Activated naive CD8-positive, alpha-beta T cell treated with anti-CD3 and anti-CD28 coated beads for 36 hours (primary cell): ENCODE measurements around the gene SLFN11. TPM values are rescaled to one million over a fixed set of nuclear protein-coding genes. Genes with fewer than 3 reads are reported as not detected.
"Not testable (repeated sequence)": the region's sequence is repeated elsewhere in the genome, so short reads cannot be mapped to it uniquely, and the experiment has no call there.

Experiments used
- DNase-seq: peaks from one replicate; pipeline ENCODE4 v3.0.0; 2021
- H3K27ac Mint-ChIP-seq: one replicate; pipeline ENCODE4 v1.8.0; 2022; ENCODE audit warnings: mild to moderate bottlenecking, moderate library complexity, mixed read lengths
- H3K27me3 Mint-ChIP-seq: one replicate; pipeline ENCODE4 v1.8.0; 2022; ENCODE audit warnings: mild to moderate bottlenecking, mixed read lengths
- H3K36me3 Mint-ChIP-seq: one replicate; pipeline ENCODE4 v1.8.0; 2021; ENCODE audit warnings: mild to moderate bottlenecking, mixed read lengths
- H3K4me1 Mint-ChIP-seq: one replicate; pipeline ENCODE4 v1.8.0; 2021; ENCODE audit warnings: mixed read lengths
- H3K4me3 Mint-ChIP-seq: one replicate; pipeline ENCODE4 v1.8.0; 2022; ENCODE audit warnings: mild to moderate bottlenecking, moderate library complexity, mixed read lengths
- H3K9me3 Mint-ChIP-seq: one replicate; pipeline ENCODE4 v1.8.0; 2022; ENCODE audit warnings: mixed read lengths
- total RNA-seq, 2 experiments: library from RNA; stranded (reverse); gene quantifications; one replicate each; pipeline ENCODE4 v1.2.3, GENCODE V29; 2021

The SLFN11 gene
- 10 to 100 TPM; 35.6 to 37.9 TPM for total RNA-seq

- peaks cover 39% of the 10 kb centered on the region for H3K36me3 Mint-ChIP-seq
- DNase-seq: peak; percentile 87
- peaks cover 9% of the 10 kb centered on the region for H3K27me3 Mint-ChIP-seq
- H3K4me1 Mint-ChIP-seq: peaks cover 47% of the 10 kb centered on the region
- H3K27ac Mint-ChIP-seq: peak within 1 kb of the TSS; percentile 98
- peak within 1 kb of the TSS; percentile 97 for H3K4me3 Mint-ChIP-seq
- H3K9me3 Mint-ChIP-seq: peaks cover 26% of the 10 kb centered on the region
These were observed at the start of gene SLFN11 for GRCh38 chr17:35373534-35373983. Gene SLFN11, minus strand, starts transcription at chr17:35373621. Its CDS starts 9,814 bp downstream, at chr17:35363807.

GRCh38 chr17:35421069-35421468 is 47.6 kb upstream of the SLFN11 start:
- not testable (repeated sequence) for H3K9me3 Mint-ChIP-seq, H3K27me3 Mint-ChIP-seq, H3K36me3 Mint-ChIP-seq, DNase-seq, H3K4me3 Mint-ChIP-seq, H3K4me1 Mint-ChIP-seq, H3K27ac Mint-ChIP-seq

- H3K27ac Mint-ChIP-seq: no peak overlapping the region
- H3K9me3 Mint-ChIP-seq: peaks cover 10% of the 10 kb centered on the region
- no peaks in the 10 kb centered on the region for H3K4me1 Mint-ChIP-seq
- peaks cover 28% of the 10 kb centered on the region for H3K36me3 Mint-ChIP-seq
- DNase-seq: no peak
- no peak overlapping the region for H3K4me3 Mint-ChIP-seq
- H3K27me3 Mint-ChIP-seq: no peaks in the 10 kb centered on the region
These were observed 43.2 kb upstream of the SLFN11 start for GRCh38 chr17:35416659-35417058.

- H3K4me1 Mint-ChIP-seq, H3K27ac Mint-ChIP-seq, DNase-seq: not testable (repeated sequence)
These were observed 41.3 kb upstream of the SLFN11 start for GRCh38 chr17:35414707-35415106.

DNA sequence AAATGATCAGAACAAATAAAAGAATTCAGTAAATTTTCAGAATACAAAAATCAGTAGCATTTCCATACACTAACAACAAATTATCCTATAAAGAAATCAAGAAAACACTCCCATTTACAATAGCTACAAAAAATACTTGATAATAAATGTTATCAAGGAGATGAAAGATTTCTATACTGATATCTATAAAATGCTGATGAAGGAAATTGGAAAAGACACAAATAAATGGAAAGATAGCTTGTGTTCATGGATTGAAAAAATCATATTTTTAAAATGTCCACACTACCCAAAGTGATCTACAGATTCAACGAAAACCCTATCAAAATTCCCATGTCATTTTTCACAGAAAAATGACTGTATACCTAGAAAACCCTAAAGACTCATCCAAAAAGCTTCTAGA is 40.8 kb upstream of the SLFN11 start:
- Mint-ChIP-seq H3K4me3 (no peak overlapping the region), H3K27me3 (no peaks in the 10 kb centered on the region), H3K36me3 (peaks cover 30% of the 10 kb centered on the region), H3K27ac (no peak overlapping the region), H3K9me3 (peaks cover 10% of the 10 kb centered on the region), H3K4me1 (no peaks in the 10 kb centered on the region)
- DNase-seq: no peak

More at GRCh38 chr17:35414707-35415106, 41.3 kb upstream of the SLFN11 start:
- not testable (repeated sequence) for H3K4me3 Mint-ChIP-seq, H3K27me3 Mint-ChIP-seq
- peaks cover 32% of the 10 kb centered on the region for H3K36me3 Mint-ChIP-seq
- H3K9me3 Mint-ChIP-seq: peaks cover 10% of the 10 kb centered on the region

DNA sequence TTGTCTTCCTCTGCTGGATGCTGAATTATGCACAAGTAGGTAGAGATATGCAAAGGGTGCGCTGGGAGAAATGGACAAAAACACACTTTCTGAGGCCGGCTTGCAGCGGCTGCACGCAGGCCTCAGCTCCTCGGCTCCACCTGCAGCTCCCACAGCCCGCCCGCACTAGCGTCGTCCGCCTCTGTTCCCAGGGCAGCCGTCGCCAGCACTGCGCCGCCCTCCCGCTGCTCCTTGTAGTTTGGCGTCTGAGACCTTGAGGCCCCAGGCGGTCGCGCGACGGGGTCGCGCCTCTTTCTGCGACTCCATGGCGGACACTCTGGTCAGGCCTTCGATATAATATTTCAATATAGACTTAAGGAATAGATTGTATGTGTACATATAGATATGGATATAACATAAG is 34.1 kb upstream of the SLFN11 start:
- Mint-ChIP-seq H3K27ac (no peak overlapping the region), H3K4me1 (peaks cover 5% of the 10 kb centered on the region), H3K27me3 (no peaks in the 10 kb centered on the region), H3K9me3 (no peaks in the 10 kb centered on the region), H3K4me3 (no peak overlapping the region), H3K36me3 (peaks cover 4% of the 10 kb centered on the region)
- DNase-seq: no peak

GRCh38 chr17:35406568-35406967 is 33.1 kb upstream of the SLFN11 start:
- DNase-seq: no peak
- Mint-ChIP-seq H3K27ac (no peak overlapping the region), H3K9me3 (no peaks in the 10 kb centered on the region), H3K36me3 (peaks cover 4% of the 10 kb centered on the region), H3K27me3 (no peaks in the 10 kb centered on the region), H3K4me3 (no peak overlapping the region), H3K4me1 (peaks cover 9% of the 10 kb centered on the region)

DNA sequence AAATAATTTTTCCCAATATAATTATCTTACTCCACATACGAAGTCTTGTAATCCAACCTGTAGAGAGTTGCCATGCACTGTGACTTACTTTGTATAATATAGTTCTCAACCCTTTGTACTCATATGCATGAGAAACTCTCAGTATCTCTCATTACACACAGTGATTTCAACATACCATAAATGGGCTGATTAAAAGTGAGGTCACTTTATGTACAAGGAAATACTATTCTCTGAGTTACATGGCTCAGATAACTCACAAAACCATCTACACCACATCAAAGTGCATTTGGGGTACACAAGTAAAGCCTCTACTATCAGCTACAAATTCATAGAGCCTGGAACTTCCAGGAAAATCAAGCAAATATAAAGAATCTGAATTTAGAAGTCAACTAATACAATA is 30.9 kb upstream of the SLFN11 start:
- no peak for DNase-seq
- Mint-ChIP-seq H3K27me3 (no peaks in the 10 kb centered on the region), H3K4me1 (peaks cover 9% of the 10 kb centered on the region), H3K27ac (no peak overlapping the region), H3K9me3 (no peaks in the 10 kb centered on the region), H3K4me3 (no peak overlapping the region), H3K36me3 (no peaks in the 10 kb centered on the region)

GRCh38 chr17:35393783-35394182 is 20.4 kb upstream of the SLFN11 start:
- not testable (repeated sequence) for H3K4me1 Mint-ChIP-seq, H3K36me3 Mint-ChIP-seq, H3K4me3 Mint-ChIP-seq, H3K27me3 Mint-ChIP-seq, DNase-seq, H3K9me3 Mint-ChIP-seq, H3K27ac Mint-ChIP-seq

GRCh38 chr17:35390663-35391062 is 17.2 kb upstream of the SLFN11 start:
- no peaks in the 10 kb centered on the region for H3K36me3 Mint-ChIP-seq
- H3K4me3 Mint-ChIP-seq: no peak overlapping the region
- no peak for DNase-seq
- H3K9me3 Mint-ChIP-seq: peaks cover 6% of the 10 kb centered on the region
- no peaks in the 10 kb centered on the region for H3K4me1 Mint-ChIP-seq
- no peak overlapping the region for H3K27ac Mint-ChIP-seq
- no peaks in the 10 kb centered on the region for H3K27me3 Mint-ChIP-seq

GRCh38 chr17:35390156-35390555 is 16.7 kb upstream of the SLFN11 start:
- Mint-ChIP-seq H3K36me3 (no peaks in the 10 kb centered on the region), H3K27ac (no peak overlapping the region), H3K4me3 (no peak overlapping the region), H3K9me3 (peaks cover 2% of the 10 kb centered on the region), H3K27me3 (no peaks in the 10 kb centered on the region), H3K4me1 (no peaks in the 10 kb centered on the region)
- no peak for DNase-seq

DNA sequence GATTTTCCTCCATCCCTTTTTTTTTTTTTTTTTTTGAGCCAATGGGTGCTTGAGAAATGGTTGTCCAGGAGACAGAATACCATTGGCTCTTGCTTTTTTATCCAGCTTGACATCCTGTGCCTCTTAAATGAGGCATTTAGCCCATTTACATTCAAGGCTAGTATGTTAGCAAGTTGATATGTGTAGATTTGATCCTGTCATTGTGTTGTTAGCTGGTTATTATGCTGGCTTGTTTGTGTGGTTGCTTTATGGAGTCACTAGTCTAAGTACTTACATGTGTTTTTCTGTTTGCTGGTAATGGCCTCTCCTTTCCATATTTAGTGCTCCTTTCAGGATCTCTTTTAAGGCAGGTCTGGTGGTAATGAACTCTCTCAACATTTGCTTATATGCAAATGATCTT is 14.1 kb upstream of the SLFN11 start:
- peaks cover 9% of the 10 kb centered on the region for H3K9me3 Mint-ChIP-seq
- no peaks in the 10 kb centered on the region for H3K4me1 Mint-ChIP-seq
- H3K27ac Mint-ChIP-seq: no peak overlapping the region
- no peak for DNase-seq
- H3K36me3 Mint-ChIP-seq: no peaks in the 10 kb centered on the region
- H3K27me3 Mint-ChIP-seq: no peaks in the 10 kb centered on the region
- H3K4me3 Mint-ChIP-seq: no peak overlapping the region

DNA sequence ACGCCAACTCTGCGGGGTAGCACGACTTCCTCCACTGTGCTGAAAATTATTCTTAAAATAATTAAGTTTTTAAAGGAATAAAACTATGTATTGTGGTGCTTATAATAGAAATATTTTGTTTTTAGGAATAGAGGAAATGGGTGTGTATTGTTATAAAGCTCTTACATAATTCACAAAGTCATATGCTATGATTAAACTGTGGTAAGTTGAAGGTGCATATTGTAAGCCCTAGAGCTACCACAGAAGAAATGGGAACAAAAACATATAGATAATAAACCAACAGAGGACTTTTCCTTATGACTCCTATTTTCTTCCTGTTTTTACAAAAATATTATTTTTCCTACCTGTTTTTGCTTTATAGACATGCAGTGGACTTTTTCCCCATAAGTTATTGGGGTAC is 4.3 kb upstream of the SLFN11 start:
- Mint-ChIP-seq H3K4me3 (no peak overlapping the region), H3K36me3 (peaks cover 4% of the 10 kb centered on the region), H3K4me1 (peaks cover 22% of the 10 kb centered on the region), H3K27me3 (peaks cover 4% of the 10 kb centered on the region), H3K27ac (no peak overlapping the region), H3K9me3 (no peaks in the 10 kb centered on the region)
- DNase-seq: no peak

- no peak overlapping the region for H3K4me3 Mint-ChIP-seq
- no peak overlapping the region for H3K27ac Mint-ChIP-seq
- H3K36me3 Mint-ChIP-seq: peaks cover 4% of the 10 kb centered on the region
- peaks cover 22% of the 10 kb centered on the region for H3K4me1 Mint-ChIP-seq
- peaks cover under 1% of the 10 kb centered on the region for H3K9me3 Mint-ChIP-seq
- no peak for DNase-seq
- peaks cover 4% of the 10 kb centered on the region for H3K27me3 Mint-ChIP-seq
These were observed 3.6 kb upstream of the SLFN11 start for GRCh38 chr17:35377068-35377467.

- Mint-ChIP-seq H3K4me3 (no peak overlapping the region), H3K9me3 (peaks cover 7% of the 10 kb centered on the region), H3K36me3 (peaks cover 12% of the 10 kb centered on the region), H3K27me3 (peaks cover 7% of the 10 kb centered on the region), H3K27ac (no peak overlapping the region), H3K4me1 (peaks cover 30% of the 10 kb centered on the region)
- no peak for DNase-seq
These were observed 2.8 kb upstream of the SLFN11 start for GRCh38 chr17:35376245-35376644.

GRCh38 chr17:35374766-35375344 is 1.4 kb upstream of the SLFN11 start:
- H3K4me3 Mint-ChIP-seq: peak overlapping the region; percentile 97
- peak overlapping the region; percentile 98 for H3K27ac Mint-ChIP-seq
- DNase-seq: no peak
- H3K27me3 Mint-ChIP-seq: peaks cover 9% of the 10 kb centered on the region
- peaks cover 26% of the 10 kb centered on the region for H3K36me3 Mint-ChIP-seq
- H3K9me3 Mint-ChIP-seq: peaks cover 21% of the 10 kb centered on the region
- peaks cover 42% of the 10 kb centered on the region for H3K4me1 Mint-ChIP-seq
